ENCODE results near the gene CHCT1.
"Not testable (repeated sequence)": the region's sequence is repeated elsewhere in the genome, so short reads cannot be mapped to it uniquely, and the experiment has no call there.

DNA sequence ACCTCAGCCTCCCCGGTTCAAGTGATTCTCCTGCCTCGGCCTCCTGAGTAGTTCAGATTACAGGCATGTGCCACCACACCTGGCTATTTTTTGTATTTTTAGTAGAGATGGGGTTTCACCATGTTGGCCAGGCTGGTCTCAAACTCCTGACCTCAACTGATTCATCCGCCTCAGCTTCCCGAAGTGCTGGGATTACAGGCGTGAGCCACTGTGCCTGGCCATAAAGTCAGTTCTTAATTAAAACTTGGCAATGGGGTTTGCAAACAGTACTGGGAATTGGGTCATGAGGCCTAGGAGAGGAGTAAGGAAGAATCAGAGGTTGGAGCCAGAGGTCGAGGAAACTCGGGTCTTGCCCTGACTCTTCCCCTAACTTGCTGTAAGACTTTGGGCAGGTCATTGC lies 8.3 kb downstream of the CHCT1 start:
- TF ChIP-seq, protein P1, sequence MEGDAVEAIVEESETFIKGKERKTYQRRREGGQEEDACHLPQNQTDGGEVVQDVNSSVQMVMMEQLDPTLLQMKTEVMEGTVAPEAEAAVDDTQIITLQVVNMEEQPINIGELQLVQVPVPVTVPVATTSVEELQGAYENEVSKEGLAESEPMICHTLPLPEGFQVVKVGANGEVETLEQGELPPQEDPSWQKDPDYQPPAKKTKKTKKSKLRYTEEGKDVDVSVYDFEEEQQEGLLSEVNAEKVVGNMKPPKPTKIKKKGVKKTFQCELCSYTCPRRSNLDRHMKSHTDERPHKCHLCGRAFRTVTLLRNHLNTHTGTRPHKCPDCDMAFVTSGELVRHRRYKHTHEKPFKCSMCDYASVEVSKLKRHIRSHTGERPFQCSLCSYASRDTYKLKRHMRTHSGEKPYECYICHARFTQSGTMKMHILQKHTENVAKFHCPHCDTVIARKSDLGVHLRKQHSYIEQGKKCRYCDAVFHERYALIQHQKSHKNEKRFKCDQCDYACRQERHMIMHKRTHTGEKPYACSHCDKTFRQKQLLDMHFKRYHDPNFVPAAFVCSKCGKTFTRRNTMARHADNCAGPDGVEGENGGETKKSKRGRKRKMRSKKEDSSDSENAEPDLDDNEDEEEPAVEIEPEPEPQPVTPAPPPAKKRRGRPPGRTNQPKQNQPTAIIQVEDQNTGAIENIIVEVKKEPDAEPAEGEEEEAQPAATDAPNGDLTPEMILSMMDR (IDR thresholded peaks at IDR 0.05), result not testable (repeated sequence)
- TF ChIP-seq POLR2A, EP300 (IDR thresholded peaks at IDR 0.05): not testable (repeated sequence)

Data from tibial nerve (tissue), 4 donors.